BJ (cell line): ENCODE measurements around the gene ZNF771. TPM values are rescaled to one million over a fixed set of nuclear protein-coding genes. Genes with fewer than 3 reads are reported as not detected.
A peak's percentile ranks its signal among the peaks of the same experiment; 100 is the strongest.

Experiments
- CTCF ChIA-PET: fragments of 350-600 bp; formaldehyde crosslinking; extraction: SDS; loops from one replicate; lab custom pipeline; 2021; ENCODE audit warnings: antibody characterized with exemption, inconsistent platforms; lab: Yijun Ruan, JAX
- POLR2A ChIA-PET: fragments of 300-600 bp; sonication (Branson Sonifier 250); formaldehyde crosslinking; extraction: SDS; loops from one replicate; lab custom pipeline; 2021; ENCODE audit warnings: antibody characterized with exemption; lab: Charles Lee
- DNase-seq: peaks from one replicate; pipeline ENCODE4 v3.0.0-alpha.2; 2011; ENCODE audit warnings: low read depth
- H3K27me3 ChIP-seq: 2 replicates; pipeline ENCODE4 v1.6.0; 2011; ENCODE audit warnings: low read length; ENCODE audit not compliant: control insufficient read depth, insufficient read depth
- H3K36me3 ChIP-seq: 2 replicates; pipeline ENCODE4 v1.5.1; 2011; ENCODE audit warnings: low read length; ENCODE audit not compliant: control insufficient read depth, insufficient read depth
- H3K4me3 ChIP-seq: 2 replicates; pipeline ENCODE4 v1.5.1; 2011; ENCODE audit warnings: low read depth, mild to moderate bottlenecking, control low read depth, low read length
- polyA plus RNA-seq: library from polyadenylated mRNA; depleted of rRNA; stranded (reverse); fragments of >200 nt; gene quantifications from 2 replicates; pipeline ENCODE4 v1.2.3, GENCODE V29; 2011
- TF ChIP-seq, protein P1 (sequence below): IDR thresholded peaks from 2 replicates; pipeline ENCODE4 v1.5.1; 2011; ENCODE audit warnings: low read depth, mild to moderate bottlenecking, control low read depth, inconsistent platforms, low read length, moderate library complexity; ENCODE audit not compliant: insufficient read depth

ZNF771 gene
- polyA plus RNA-seq, 1 experiment: 7.9 TPM

DNA sequence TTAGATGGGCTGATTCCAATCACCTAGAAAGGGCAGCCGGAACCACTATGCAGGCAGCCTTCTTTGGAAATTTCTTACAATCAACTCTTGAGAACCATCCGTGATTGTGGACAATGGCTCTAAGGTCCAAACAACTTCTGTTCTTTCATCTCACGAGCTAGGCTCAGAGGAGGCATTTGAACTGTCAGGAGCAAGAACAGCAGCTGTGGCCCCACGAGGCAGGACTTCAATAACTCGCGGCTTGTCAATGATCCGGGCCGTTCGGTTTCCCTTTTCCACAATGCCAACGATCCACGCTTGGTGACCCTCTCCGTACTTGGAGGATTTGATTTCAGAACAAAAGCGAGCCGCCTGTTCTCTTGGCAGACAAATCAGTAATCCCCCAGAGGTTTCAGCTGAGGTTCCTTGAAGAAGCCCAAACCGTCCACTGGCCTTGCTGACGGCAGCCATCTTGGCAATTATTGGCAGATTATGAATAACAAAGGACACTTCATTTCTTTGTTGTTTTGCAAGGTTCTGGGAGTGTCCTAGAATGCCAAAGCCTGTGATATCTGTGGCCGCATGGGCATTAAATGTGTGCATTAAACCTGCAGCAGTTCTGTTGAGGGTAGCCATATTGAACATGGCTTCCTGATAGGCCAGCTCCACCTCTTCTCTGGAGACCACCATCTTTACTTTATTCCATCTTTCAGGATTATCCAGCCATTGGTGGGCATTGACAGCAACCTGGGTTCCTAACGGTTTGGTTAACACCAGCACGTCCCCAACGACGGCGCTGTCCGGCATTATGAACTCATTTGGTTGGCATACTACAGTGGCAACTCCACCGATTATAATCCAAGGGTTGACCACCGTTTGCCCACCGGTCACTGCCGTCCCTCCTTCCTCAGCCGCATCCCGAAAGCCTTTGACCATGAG, 37.1 kb downstream of the ZNF771 start:
- TF ChIP-seq, protein P1, sequence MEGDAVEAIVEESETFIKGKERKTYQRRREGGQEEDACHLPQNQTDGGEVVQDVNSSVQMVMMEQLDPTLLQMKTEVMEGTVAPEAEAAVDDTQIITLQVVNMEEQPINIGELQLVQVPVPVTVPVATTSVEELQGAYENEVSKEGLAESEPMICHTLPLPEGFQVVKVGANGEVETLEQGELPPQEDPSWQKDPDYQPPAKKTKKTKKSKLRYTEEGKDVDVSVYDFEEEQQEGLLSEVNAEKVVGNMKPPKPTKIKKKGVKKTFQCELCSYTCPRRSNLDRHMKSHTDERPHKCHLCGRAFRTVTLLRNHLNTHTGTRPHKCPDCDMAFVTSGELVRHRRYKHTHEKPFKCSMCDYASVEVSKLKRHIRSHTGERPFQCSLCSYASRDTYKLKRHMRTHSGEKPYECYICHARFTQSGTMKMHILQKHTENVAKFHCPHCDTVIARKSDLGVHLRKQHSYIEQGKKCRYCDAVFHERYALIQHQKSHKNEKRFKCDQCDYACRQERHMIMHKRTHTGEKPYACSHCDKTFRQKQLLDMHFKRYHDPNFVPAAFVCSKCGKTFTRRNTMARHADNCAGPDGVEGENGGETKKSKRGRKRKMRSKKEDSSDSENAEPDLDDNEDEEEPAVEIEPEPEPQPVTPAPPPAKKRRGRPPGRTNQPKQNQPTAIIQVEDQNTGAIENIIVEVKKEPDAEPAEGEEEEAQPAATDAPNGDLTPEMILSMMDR: no peak
- no peak for DNase-seq
- peaks cover 2% of the 10 kb centered on the region for H3K36me3 ChIP-seq
- peak overlapping the region; percentile 72 for H3K4me3 ChIP-seq
- CTCF ChIA-PET: interaction anchor here (0.9 to 2.0 kb wide), 4 partner anchors 15 to 185 kb away, joined by 3 to 9 read pairs (median 4); partner anchors contain the start of gene DCTPP1
- H3K27me3 ChIP-seq: no peaks in the 10 kb centered on the region
- POLR2A ChIA-PET: no interaction called here

DNA sequence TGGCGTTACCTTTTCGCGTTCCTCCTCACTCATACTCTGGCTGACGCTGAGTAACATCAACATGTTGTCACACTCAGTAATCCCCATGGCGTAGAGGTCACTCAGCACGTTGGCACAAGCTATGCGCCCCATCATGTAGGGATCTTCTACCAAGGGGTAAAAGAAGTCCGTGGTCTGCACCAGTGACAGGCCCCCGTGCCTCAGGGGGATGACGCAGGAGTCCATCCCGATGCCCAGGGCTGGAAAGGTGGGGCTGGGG, 37.7 kb downstream of the ZNF771 start:
- POLR2A ChIA-PET: interaction anchor here (0.6 kb wide), 1 partner anchor 70 kb away, joined by 9 read pairs; no protein-coding TSS in a partner anchor
- TF ChIP-seq, protein P1: no peak
- no peaks in the 10 kb centered on the region for H3K27me3 ChIP-seq
- peaks cover 2% of the 10 kb centered on the region for H3K36me3 ChIP-seq
- no peak for DNase-seq
- H3K4me3 ChIP-seq: peak overlapping the region; percentile 72
- CTCF ChIA-PET: interaction anchor here (1.5 to 2.0 kb wide), 3 partner anchors 12 to 170 kb away, joined by 4 to 9 read pairs (median 4); partner anchors contain the start of gene DCTPP1

DNA sequence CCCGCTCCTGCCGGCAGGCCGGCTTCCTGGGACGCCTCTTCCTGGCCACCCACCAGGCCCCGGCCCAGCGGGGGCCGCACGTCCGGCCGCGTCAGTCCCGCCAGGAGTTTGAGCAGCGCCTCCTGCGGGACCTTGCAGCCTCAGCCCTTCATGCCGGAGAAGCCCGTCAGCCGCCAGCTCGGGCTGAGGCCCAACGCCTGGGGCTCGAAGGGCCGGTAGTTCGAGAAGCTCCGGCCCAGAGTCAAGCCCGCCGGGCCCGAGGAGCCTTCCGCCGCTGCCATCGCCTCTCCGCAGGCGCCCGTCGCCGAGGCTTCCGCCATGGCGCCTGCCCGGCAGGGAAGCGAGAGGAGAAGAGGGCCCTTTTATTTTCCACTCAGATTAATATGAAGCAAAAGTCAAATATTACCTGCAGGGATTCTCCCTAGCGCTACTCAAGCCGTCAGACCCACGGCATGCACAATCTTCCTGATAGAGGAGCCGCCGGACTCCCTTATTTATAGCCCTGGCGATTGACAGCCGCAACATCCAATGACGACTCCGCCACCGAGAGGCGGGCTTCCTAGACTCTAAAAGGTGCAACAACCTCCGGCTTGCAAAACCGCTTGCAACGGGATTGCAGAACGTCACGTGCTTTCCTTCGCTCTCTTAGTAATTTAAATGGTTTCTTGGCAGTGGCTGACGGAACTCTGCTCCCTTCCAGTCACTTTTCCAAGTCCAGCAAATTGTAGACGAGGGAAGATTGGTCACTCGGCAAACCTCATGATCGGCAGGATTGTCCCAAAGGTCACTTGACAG, 38.2 kb downstream of the ZNF771 start, which contains the start of gene SEPHS2:
SEPHS2 (minus strand) TSS at position 467 of the 795 bp plus-strand sequence; CDS start at position 320, 147 bp downstream.
- ChIA-PET POLR2A (interaction anchor here (0.6 kb wide), 2 partner anchors 15 to 69 kb away, joined by 3 to 9 read pairs; no protein-coding TSS in a partner anchor), CTCF (interaction anchor here (1.0 to 2.0 kb wide), 4 partner anchors 11 to 170 kb away, joined by 3 to 9 read pairs (median 4); partner anchors contain the start of gene DCTPP1)
- Histone ChIP-seq H3K36me3 (peaks cover 2% of the 10 kb centered on the region), H3K4me3 (peak within 1 kb of the TSS; percentile 72), H3K27me3 (no peaks in the 10 kb centered on the region)
- TF ChIP-seq, protein P1: peak; percentile 64
- peak; percentile 85 for DNase-seq

DNA sequence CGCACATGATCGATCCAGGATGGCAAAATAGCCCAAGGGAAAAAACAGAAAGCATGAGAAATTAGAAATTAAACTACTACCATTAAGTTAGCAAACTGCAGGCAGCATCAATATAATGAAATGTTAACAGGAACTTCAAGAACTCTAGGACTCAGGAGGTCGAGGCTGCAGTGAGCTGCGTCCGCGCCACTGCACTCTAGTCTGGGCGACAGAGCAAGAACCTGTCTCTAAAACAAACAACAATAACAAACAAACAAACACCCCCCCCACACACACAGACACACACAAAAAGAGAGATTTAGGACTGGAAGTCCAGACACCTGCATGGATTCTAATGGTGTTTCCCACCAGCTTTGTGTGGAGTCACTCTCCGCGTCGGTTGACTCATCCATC, 38.8 kb downstream of the ZNF771 start:
- H3K4me3 ChIP-seq: peak overlapping the region; percentile 72
- ChIA-PET POLR2A (no interaction called here), CTCF (interaction anchor here (1.0 to 2.0 kb wide), 4 partner anchors 11 to 49 kb away, joined by 3 to 9 read pairs (median 4); partner anchors contain the start of gene DCTPP1)
- DNase-seq: no peak
- no peaks in the 10 kb centered on the region for H3K27me3 ChIP-seq
- TF ChIP-seq, protein P1: no peak
- H3K36me3 ChIP-seq: peaks cover 2% of the 10 kb centered on the region
